Osteocyte (in vitro differentiated cells): ENCODE data around the gene MRPL28. TPM values are rescaled to one million over a fixed set of nuclear protein-coding genes. Genes with fewer than 3 reads are reported as not detected.

Source experiments
- DNase-seq: peaks from one replicate; pipeline ENCODE4 v3.0.0; 2021; ENCODE audit warnings: mixed read lengths; ENCODE audit not compliant: unreplicated experiment; ENCODE audit errors: extremely low spot score
- H3K27ac Mint-ChIP-seq: one replicate; pipeline ENCODE4 v1.8.0; 2021; ENCODE audit warnings: mild to moderate bottlenecking, mixed read lengths; ENCODE audit not compliant: unreplicated experiment
- H3K27me3 Mint-ChIP-seq: one replicate; pipeline ENCODE4 v1.8.0; 2021; ENCODE audit warnings: mixed read lengths; ENCODE audit not compliant: unreplicated experiment
- H3K36me3 Mint-ChIP-seq: one replicate; pipeline ENCODE4 v1.8.0; 2021; ENCODE audit warnings: mixed read lengths; ENCODE audit not compliant: unreplicated experiment
- H3K4me1 Mint-ChIP-seq: one replicate; pipeline ENCODE4 v1.8.0; 2021; ENCODE audit warnings: mixed read lengths; ENCODE audit not compliant: unreplicated experiment
- H3K4me3 Mint-ChIP-seq: one replicate; pipeline ENCODE4 v1.8.0; 2021; ENCODE audit warnings: mild to moderate bottlenecking, moderate library complexity, mixed read lengths; ENCODE audit not compliant: unreplicated experiment
- H3K9me3 Mint-ChIP-seq: one replicate; pipeline ENCODE4 v1.8.0; 2021; ENCODE audit warnings: mixed read lengths; ENCODE audit not compliant: unreplicated experiment
- CTCF ChIP-seq: fragments of 200-600 bp; sonication (generic); IDR thresholded peaks from 2 replicates; pipeline ENCODE4 v1.5.0; 2021; ENCODE audit warnings: antibody characterized with exemption, mild to moderate bottlenecking, moderate library complexity
- total RNA-seq: library from RNA; stranded (reverse); gene quantifications from 2 replicates; pipeline ENCODE4 v1.2.1, GENCODE V29; 2021

MRPL28 gene
- total RNA-seq, 1 donor from 2014 or later, result 71.7 TPM

GRCh38 chr16:397135-397661 is 26.9 kb upstream of the MRPL28 start, which contains the start of gene NME4:
Gene NME4 (plus strand): TSS chr16:397199. CDS start chr16:397223, 24 bp downstream.
- Mint-ChIP-seq H3K36me3 (no peaks in the 10 kb centered on the region), H3K9me3 (no peaks in the 10 kb centered on the region), H3K27ac (peak within 1 kb of the TSS; percentile 92), H3K4me3 (peak within 1 kb of the TSS; percentile 90), H3K27me3 (no peaks in the 10 kb centered on the region), H3K4me1 (peaks cover 25% of the 10 kb centered on the region)
- DNase-seq, result peak; percentile 85
- TF ChIP-seq CTCF, result no peak

GRCh38 chr16:396605-397004 is 26.3 kb upstream of the MRPL28 start:
- peak; percentile 86 for DNase-seq
- Mint-ChIP-seq H3K9me3 (no peaks in the 10 kb centered on the region), H3K4me3 (peak overlapping the region; percentile 90)

GRCh38 chr16:396199-396598 is 25.9 kb upstream of the MRPL28 start:
- no peaks in the 10 kb centered on the region for H3K36me3 Mint-ChIP-seq
- H3K4me3 Mint-ChIP-seq, result peak overlapping the region; percentile 90
- no peak for TF ChIP-seq CTCF
- DNase-seq, result no peak
- H3K9me3 Mint-ChIP-seq, result no peaks in the 10 kb centered on the region
- peak overlapping the region; percentile 92 for H3K27ac Mint-ChIP-seq
- peaks cover 21% of the 10 kb centered on the region for H3K4me1 Mint-ChIP-seq
- no peaks in the 10 kb centered on the region for H3K27me3 Mint-ChIP-seq

More at GRCh38 chr16:396605-397004, 26.3 kb upstream of the MRPL28 start:
- TF ChIP-seq CTCF, result no peak
- H3K4me1 Mint-ChIP-seq, result peaks cover 22% of the 10 kb centered on the region
- no peaks in the 10 kb centered on the region for H3K36me3 Mint-ChIP-seq
- H3K27me3 Mint-ChIP-seq, result no peaks in the 10 kb centered on the region
- peak overlapping the region; percentile 92 for H3K27ac Mint-ChIP-seq

GRCh38 chr16:392450-393030 is 22.2 kb upstream of the MRPL28 start:
- no peaks in the 10 kb centered on the region for H3K36me3 Mint-ChIP-seq
- peaks cover 9% of the 10 kb centered on the region for H3K4me1 Mint-ChIP-seq
- H3K4me3 Mint-ChIP-seq, result no peak overlapping the region
- DNase-seq, result no peak
- H3K27me3 Mint-ChIP-seq, result no peaks in the 10 kb centered on the region
- no peaks in the 10 kb centered on the region for H3K9me3 Mint-ChIP-seq
- H3K27ac Mint-ChIP-seq, result no peak overlapping the region
- no peak for TF ChIP-seq CTCF

- no peaks in the 10 kb centered on the region for H3K9me3 Mint-ChIP-seq
- peak overlapping the region; percentile 23 for H3K27ac Mint-ChIP-seq
- peak; percentile 61 for TF ChIP-seq CTCF
- H3K4me1 Mint-ChIP-seq, result peaks cover 9% of the 10 kb centered on the region
- no peaks in the 10 kb centered on the region for H3K36me3 Mint-ChIP-seq
- no peaks in the 10 kb centered on the region for H3K27me3 Mint-ChIP-seq
- DNase-seq, result peak; percentile 88
- H3K4me3 Mint-ChIP-seq, result no peak overlapping the region
These were observed 21.6 kb upstream of the MRPL28 start for GRCh38 chr16:391885-392335.
